Stimulated activated naive CD4-positive, alpha-beta T cell (primary cell): ENCODE data around the gene DNAH10.
"Not testable (repeated sequence)": the region's sequence is repeated elsewhere in the genome, so short reads cannot be mapped to it uniquely, and the experiment has no call there.

Experiments
- DNase-seq, 6 experiments: peaks; one replicate each; lab custom pipeline; 2025; lab: John Stamatoyannopoulos, UW

The DNAH10 gene

GRCh38 chr12:123789422-123789821 lies 27.3 kb downstream of the DNAH10 start:
- not testable (repeated sequence) for DNase-seq

DNA sequence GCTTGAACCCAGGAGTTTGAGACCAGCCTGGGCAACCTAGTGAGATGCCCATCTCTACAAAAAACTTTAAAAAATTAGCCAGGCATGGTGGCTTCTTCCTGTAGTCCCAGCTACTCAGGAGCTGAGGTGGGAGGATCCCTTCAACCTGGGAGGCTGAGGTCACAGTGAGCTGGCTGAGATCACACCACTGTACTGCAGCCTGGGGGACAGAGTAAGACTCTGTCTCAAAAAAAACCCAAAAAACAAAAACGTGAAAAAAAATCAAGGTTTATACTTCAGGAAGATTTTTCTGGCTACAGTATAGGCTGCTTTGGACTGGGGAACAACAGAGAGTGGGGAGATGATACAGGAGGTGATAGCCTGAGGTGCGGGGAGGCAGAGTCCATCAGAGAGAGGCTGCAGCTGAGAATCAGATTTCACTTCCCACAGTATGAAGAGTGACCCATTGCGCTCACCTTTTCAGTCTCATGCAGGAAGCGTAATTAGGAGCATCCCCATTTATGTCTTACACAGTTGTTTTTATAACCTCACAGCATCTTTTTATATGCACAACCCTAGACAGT lies 28.9 kb downstream of the DNAH10 start:
- DNase-seq, result no peak

DNA sequence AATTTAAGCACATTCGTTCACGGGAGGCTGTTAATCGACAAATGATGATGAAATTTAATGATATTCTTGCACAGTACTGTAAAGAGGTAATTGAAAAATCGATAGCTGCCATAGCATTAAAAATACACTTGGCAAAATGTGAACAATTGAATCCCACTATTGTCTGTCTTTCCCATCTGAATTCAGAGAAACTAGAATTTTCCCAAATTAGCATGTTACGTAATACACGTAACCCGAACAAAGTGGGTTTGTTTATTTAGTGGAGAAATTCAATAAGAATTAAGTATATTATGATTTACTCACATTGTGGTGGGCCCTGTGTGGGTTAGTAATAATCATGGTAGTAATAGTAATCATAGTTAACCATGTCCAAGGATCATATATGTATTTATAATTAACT lies 31.9 kb downstream of the DNAH10 start:
- no peak for DNase-seq

DNA sequence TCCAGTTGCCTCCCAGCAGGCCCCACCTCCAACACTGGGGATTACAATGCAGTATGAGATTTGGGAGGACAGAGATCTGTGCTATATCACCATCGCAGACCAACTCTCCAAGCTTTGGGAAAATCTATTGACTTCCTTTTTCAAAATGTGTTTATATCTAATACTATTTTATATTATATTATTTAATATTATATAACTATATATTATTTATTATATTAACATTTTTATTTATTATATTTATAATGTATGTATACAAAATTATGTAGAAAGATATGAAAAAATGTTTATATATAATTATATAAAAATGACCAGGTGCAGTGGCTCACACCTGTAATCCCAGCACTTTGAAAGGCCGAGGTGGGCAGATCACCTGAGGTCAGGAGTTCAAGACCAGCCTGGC lies 36.4 kb downstream of the DNAH10 start:
- no peak for DNase-seq

DNA sequence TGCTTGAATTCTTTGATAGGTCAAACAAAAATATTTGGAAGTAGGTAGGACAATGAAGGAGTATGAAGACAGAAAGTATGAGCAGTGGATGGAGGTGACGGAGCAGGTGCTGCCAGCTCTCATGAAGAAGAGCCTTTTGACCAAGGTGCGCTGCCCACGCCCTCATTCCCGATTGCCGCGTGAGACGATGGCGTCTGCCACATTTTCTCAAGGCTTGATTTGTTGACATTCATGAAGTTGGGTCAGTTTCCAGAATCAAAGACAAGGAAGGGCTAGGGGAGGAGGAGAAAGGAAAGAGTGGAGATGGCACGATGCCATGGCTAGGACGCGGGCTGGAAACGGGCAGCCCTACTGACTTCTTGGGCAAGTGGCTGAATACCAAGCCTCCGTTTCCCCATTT lies 37.1 kb downstream of the DNAH10 start:
- no peak for DNase-seq

GRCh38 chr12:123801573-123802178 lies 39.6 kb downstream of the DNAH10 start:
- DNase-seq, result no peak

DNA sequence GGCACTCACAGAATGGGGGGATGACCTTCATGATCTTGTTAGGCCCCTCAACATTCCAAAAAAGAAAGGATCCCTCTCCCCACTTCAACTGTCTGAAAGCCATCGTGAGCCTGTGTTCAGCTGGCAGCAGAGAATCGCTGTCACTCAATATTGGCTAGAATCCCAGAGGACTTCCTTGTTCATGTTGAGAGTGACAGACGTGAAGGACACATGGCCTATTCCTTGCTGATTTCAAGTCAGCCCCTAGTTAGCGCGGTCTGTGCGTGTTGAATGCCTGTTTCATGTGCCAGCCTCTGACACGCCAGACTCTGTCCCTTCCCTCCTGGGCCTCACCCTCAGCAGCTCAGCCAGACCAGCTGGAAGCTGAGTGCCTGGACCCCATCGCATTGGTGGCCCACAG lies 43.1 kb downstream of the DNAH10 start:
- DNase-seq, result no peak

GRCh38 chr12:123807002-123807401 lies 44.9 kb downstream of the DNAH10 start:
- no peak for DNase-seq

DNA sequence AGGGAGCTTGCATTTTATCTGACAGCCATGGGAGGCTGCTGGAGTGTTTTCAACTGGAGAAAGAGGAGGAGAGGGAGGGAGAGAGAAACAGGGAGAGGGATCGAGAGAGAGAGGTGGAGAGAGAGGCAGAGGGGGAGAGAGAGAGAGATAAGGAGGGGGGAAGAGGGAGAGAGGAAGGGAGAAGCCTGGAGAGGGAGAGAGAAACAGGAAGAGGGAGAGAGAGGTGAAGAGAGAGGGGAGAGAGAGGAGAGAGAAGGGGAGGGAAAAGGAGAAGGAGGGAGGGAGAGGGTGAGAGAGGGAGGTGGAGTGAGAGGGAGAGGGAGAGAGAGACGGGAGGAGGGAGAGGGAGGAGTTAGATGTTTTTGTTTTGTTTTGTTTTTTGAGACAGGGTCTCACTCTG lies 45.6 kb downstream of the DNAH10 start:
- DNase-seq, result no peak

DNA sequence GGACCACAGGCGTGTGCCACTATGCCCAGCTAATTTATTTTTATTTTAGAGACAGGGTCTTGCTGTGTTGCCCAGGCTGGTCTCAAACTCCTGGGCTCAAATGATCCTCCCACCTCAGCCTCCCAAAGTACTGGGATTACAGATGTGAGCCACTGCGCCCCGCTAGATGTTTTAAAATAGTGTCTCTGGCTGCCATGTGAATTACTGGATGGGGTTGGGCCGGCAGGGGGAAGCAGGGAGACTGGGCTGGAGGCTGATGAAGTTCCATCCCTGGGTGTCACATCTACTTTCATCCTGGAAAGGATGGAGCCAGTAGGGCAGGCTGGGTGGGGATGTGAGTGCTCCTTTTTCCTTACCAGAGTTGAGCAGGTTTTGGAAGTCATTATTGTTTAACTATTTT lies 46.1 kb downstream of the DNAH10 start:
- no peak for DNase-seq

- DNase-seq, result no peak
These were observed 51.2 kb downstream of the DNAH10 start for GRCh38 chr12:123813349-123813748.

- DNase-seq, result no peak
These were observed 53.9 kb downstream of the DNAH10 start for GRCh38 chr12:123815968-123816367.

DNA sequence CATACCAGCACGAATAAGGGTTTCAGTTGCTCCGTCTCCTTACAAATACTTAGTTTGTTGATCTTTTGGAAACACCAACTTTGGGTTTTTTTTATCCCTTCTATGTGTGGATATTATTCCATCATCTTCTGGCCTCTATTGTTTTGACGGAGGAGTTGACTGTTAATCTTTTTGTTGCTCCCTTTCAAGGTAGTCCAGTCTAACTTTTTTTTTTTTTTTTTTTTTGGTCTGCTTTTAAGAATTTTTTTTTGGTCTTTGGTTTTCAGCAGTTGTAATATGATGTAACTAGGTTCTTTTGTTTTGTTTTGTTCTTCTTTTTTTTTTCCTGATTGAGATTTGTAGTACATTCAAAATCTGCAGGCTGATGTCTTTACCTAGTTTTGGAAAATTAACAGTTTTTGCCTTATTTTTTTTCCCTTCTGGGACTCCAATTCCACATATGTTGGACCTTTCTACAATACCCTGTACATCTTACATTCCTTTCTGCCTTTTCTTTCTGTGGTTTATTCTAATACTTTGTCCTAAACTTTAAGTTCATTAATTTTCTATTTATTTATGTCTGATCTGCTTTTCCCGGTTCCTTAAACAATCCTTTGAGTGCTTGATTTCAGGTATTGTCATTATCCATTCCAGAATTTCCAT lies 54.9 kb downstream of the DNAH10 start:
- DNase-seq, result no peak

GRCh38 chr12:123822804-123823203 lies 60.7 kb downstream of the DNAH10 start:
- DNase-seq, result no peak

- no peak for DNase-seq
These were observed 66.0 kb downstream of the DNAH10 start for GRCh38 chr12:123828120-123828519.

DNA sequence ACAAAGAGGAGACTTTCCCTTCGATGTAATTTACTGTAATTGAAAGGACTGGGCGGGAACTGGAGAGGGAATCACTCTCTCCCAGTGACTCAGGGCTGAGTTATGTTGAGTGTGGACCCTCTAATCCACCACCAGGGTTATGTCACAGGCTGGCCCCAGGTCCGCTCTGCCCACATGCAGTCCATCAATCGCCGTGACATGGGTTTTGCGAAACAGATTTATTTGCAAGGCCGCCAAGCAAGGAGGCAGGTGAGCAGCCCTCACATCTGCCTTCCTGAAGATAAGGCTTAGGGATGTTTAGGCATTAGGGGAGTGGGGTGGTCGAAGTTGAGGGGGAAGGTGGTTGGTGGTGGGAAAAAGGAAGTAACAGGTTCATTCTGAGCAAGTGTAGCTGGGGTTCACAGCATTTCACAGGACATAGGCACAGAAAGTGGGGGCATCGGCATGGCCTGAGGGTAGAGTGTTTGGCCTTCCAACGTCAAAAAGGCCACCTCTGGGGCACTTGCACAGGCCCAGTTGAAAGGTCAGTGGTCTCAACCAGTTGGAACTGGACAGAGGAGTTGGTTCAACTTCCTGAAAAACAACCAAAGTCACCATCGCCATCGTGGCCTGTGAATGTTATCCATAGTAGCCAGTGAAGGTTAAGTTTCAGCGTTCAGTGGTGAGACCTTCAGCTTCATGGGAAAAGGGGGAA lies 66.9 kb downstream of the DNAH10 start:
- no peak for DNase-seq

GRCh38 chr12:123829561-123829960 lies 67.5 kb downstream of the DNAH10 start:
- DNase-seq, result no peak

DNA sequence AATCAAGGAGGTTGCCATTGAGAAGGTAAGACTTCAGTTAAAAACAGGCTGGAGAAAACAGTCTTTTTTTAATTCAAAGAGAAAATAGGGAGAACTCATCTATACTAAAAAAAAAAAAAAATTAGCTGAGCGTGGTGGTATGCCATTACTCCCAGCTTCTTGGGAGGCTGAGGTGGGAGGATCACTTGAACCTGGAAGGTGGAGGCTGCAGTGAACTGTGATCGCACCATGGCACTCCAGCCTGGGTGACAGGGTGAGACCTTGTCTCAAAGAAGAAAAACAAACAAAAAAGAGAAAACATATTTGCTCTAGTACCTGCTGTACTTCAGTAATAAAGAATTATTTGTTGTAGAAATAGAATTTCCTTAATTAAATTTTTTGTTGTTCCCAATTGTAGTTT lies 68.6 kb downstream of the DNAH10 start:
- no peak for DNase-seq

GRCh38 chr12:123832052-123832451 lies 70.0 kb downstream of the DNAH10 start:
- DNase-seq, result no peak

DNA sequence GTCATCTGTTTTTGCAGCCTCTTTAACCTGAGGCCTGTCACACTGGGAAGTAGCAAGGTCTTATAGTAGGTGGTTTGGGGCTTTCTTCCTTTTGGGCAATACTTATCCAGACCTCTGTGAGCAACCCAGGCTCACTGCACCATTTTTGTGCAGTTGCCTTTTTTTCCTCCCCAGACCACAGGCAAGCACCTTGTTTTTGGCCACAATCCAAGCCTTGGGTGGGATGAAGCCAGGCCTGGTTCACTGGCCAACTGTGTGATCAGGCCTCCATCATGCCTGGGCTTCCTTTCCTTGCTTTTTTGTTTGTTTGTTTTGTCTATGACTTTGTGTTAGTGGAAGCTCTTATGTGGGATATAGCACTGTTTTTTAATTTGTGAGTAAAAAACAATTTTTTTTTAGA lies 71.7 kb downstream of the DNAH10 start:
- DNase-seq, result no peak

DNA sequence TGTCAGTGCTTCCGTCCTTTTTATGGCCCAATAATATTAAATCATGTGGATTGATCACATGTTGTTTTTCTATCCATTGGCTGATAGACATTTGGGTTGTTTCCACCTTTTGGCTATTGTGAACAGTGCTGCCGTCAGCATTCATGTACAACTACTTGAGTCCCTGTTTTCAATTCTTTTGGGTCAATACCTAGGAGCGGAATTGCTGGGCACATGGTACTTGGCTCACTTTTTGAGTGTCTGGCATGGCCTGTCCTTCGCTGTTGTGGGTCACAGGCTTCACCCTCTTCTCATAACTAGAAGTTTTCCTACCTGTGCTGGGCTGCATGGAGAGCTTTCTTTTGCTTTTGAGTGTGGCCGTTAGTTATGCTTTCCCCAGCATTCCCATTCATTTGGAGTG lies 72.7 kb downstream of the DNAH10 start:
- no peak for DNase-seq

DNA sequence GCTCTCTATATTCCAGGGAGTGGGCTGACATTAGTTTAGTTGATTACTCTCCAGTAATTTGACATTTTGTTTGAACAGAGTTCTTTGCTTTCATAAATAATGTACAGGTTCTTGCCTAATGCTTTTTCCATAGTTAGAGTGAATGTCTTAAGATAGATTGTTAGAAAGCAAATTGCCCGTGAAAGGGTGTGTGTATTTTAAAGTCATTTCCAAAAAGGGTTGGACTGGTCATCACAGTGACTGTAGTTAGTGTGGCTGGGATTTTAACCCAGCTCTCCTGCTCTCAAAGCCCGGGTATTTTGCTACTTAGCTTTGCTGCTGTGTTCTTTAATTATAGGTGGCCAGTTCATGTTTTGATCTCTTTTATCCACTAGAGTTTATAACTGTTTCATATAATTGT lies 74.2 kb downstream of the DNAH10 start:
- DNase-seq, result no peak

GRCh38 chr12:123839826-123840225 lies 77.7 kb downstream of the DNAH10 start:
- no peak for DNase-seq
